22Rv1 (cell line): ENCODE measurements around the gene HOXA9.

Source experiments
- H3K27ac ChIP-seq: fragments of 450-650 bp; 2 replicates; pipeline ENCODE4 v1.5.1; 2017
- ZFX ChIP-seq: fragments of 450-650 bp; IDR thresholded peaks from 2 replicates; pipeline ENCODE4 v1.6.1; 2017; ENCODE audit warnings: antibody characterized with exemption, borderline replicate concordance
- TF ChIP-seq, protein P1 (sequence below): fragments of 450-650 bp; IDR thresholded peaks from 2 replicates; pipeline ENCODE4 v1.5.1; 2017; ENCODE audit warnings: mild to moderate bottlenecking

Gene HOXA9

DNA sequence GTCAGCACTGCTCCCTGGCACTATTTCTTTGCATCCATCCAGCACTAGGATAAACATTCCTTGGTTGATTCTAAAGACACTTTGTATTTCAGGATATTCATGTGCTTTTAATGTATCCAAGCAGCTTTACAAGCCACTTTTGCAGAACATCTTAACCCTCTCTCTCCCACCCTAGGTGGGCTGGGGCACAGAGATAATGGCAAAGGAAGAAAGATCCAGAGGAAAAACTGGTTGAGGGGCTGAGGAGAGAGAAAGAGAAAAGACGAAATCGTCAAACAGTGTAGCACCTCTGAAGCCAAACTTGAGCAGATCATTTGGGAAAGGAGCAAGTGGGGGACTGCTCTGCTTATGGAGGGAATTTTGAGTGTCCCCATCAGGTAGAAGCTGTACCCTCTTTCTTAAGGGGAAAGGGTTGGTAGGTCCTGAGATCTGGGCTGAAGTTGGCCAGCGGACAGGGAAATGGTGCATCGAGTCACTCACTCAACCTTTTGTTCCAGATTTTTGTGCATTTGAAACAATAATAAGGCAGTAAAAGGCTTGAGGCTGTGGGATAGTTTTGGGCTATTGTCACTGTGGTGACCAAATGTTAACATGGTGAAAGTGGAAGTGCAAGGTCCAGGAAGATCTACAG lies 38.7 kb upstream of the HOXA9 start:
- TF ChIP-seq, protein P1, sequence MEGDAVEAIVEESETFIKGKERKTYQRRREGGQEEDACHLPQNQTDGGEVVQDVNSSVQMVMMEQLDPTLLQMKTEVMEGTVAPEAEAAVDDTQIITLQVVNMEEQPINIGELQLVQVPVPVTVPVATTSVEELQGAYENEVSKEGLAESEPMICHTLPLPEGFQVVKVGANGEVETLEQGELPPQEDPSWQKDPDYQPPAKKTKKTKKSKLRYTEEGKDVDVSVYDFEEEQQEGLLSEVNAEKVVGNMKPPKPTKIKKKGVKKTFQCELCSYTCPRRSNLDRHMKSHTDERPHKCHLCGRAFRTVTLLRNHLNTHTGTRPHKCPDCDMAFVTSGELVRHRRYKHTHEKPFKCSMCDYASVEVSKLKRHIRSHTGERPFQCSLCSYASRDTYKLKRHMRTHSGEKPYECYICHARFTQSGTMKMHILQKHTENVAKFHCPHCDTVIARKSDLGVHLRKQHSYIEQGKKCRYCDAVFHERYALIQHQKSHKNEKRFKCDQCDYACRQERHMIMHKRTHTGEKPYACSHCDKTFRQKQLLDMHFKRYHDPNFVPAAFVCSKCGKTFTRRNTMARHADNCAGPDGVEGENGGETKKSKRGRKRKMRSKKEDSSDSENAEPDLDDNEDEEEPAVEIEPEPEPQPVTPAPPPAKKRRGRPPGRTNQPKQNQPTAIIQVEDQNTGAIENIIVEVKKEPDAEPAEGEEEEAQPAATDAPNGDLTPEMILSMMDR = no peak
- no peak for TF ChIP-seq ZFX

GRCh38 chr7:27203365-27203953 lies 38.1 kb upstream of the HOXA9 start:
- H3K27ac ChIP-seq = no peak overlapping the region
- no peak for TF ChIP-seq ZFX
- TF ChIP-seq, protein P1 = no peak

More for the DNA sequence above, 38.7 kb upstream of the HOXA9 start:
- no peak overlapping the region for H3K27ac ChIP-seq

GRCh38 chr7:27202862-27203134 lies 37.5 kb upstream of the HOXA9 start:
- H3K27ac ChIP-seq = no peak overlapping the region
- TF ChIP-seq, protein P1 = no peak

GRCh38 chr7:27202018-27202861 lies 36.9 kb upstream of the HOXA9 start:
- no peak overlapping the region for H3K27ac ChIP-seq
- TF ChIP-seq ZFX = no peak
- TF ChIP-seq, protein P1 = no peak

- TF ChIP-seq, protein P1 = no peak
- no peak for TF ChIP-seq ZFX
- no peak overlapping the region for H3K27ac ChIP-seq
Measured at GRCh38 chr7:27201580-27202017, 36.3 kb upstream of the HOXA9 start.

DNA sequence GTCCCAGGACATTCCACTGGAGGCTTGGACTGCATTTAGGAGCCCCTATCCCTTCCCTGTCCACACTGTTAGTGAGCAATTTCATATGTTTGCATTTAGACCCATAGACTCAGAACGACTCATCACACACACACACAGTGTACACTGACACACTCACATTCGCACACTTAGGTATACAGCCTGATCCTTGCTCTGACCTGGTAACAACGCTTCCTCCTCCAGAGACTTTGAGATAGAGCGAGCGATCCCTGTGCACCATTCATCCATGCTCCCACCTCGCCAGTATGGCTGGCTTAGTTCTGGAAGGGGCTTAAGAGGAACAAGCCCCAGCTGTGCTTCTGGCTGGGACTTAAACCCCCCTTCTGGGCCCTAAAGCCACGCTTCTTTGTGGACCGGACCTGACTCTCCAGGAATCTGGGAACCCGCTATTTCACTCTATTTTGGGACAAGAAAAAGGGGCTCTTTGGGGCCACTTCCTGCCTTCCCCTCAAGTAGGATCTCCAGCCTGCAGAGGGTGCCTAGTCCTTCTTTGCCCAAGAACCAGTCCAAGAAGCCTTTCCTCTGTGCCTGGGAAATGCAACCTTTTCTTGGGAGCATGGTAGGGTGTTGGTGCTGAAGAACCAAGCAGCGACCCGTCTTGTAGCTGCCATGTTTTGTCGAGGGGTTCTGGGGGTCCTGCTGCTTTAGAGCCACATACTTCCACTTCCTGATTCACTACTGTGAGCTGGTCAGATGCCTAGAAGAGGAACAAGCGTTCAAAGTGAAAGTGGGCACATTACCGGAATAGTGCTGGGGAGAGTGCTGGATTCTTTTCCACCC lies 35.6 kb upstream of the HOXA9 start:
- no peak for TF ChIP-seq ZFX
- TF ChIP-seq, protein P1 = no peak
- H3K27ac ChIP-seq = no peak overlapping the region
